Endothelial cell of umbilical vein (primary cell): ENCODE data around the gene KLRC2. TPM values are rescaled to one million over a fixed set of nuclear protein-coding genes. Genes with fewer than 3 reads are reported as not detected.

ENCODE experiments used
- BruUV-seq: library from RNA; stranded (reverse); fragments of 400-500 nt; replicated peaks from 2 replicates; lab custom pipeline; 2021; lab: Mats Ljungman, UMichigan
- CTCF ChIA-PET: fragments of 300-600, 350-600 bp; sonication (Branson Sonifier 250); formaldehyde crosslinking; loops from one replicate; lab custom pipeline; 2021; ENCODE audit warnings: antibody characterized with exemption, inconsistent platforms; lab: Charles Lee
- POLR2A ChIA-PET: fragments of 300-600, 350-600 bp; sonication (Branson Sonifier 250); formaldehyde crosslinking; loops from one replicate; lab custom pipeline; 2021; ENCODE audit warnings: antibody characterized with exemption, inconsistent platforms; lab: Charles Lee
- DNase-seq: peaks from one replicate; pipeline ENCODE4 v3.0.0-alpha.2; 2011; ENCODE audit warnings: low read depth, low spot score
- FAIRE-seq: peaks from 2 replicates; lab custom pipeline; 2011; peaks lifted over from hg19 to GRCh38; lab: Jason Lieb, UNC
- H2AFZ ChIP-seq: 2 replicates; pipeline ENCODE4 v1.6.0; 2012; ENCODE audit warnings: low read depth, low read length, control low read depth, inconsistent platforms
- H3K27ac ChIP-seq: 2 replicates; pipeline ENCODE4 v1.5.1; 2011; ENCODE audit warnings: low read depth, mild to moderate bottlenecking, control low read depth, low read length, moderate library complexity; ENCODE audit not compliant: insufficient read depth
- H3K27me3 ChIP-seq, 2 experiments: 2 replicates each; pipeline versions ENCODE4 v1.6.0 to v1.6.1; 2011; ENCODE audit warnings: low read length in 2 of 2, mixed read lengths in 1 of 2; ENCODE audit not compliant: control insufficient read depth in 2 of 2, insufficient read depth in 2 of 2
- H3K36me3 ChIP-seq, 2 experiments: 2 replicates in 1 of 2; 3 replicates in 1 of 2; pipeline ENCODE4 v1.5.1; 2011; ENCODE audit warnings: low read length in 2 of 2, mild to moderate bottlenecking in 1 of 2, moderate library complexity in 1 of 2; ENCODE audit not compliant: control insufficient read depth in 2 of 2, insufficient read depth in 2 of 2; ENCODE audit errors: extremely low read depth in 1 of 2
- H3K4me1 ChIP-seq: 3 replicates; pipeline ENCODE4 v1.5.1; 2011; ENCODE audit warnings: mild to moderate bottlenecking, low read length; ENCODE audit not compliant: control insufficient read depth, insufficient read depth; ENCODE audit errors: extremely low read depth
- H3K4me2 ChIP-seq: 2 replicates; pipeline ENCODE4 v1.6.1; 2011; ENCODE audit warnings: low read length, control low read depth, mixed read lengths; ENCODE audit not compliant: insufficient read depth
- H3K4me3 ChIP-seq, 3 experiments: fragments of 200-600 bp in 1 of 3; sonication (generic), shearing (Covaris generic) in 1 of 3; replicated peaks in 1 of 3; 2 replicates each; pipeline ENCODE4 v1.5.1; 2011 to 2016; ENCODE audit warnings: control low read depth in 3 of 3, low read length in 3 of 3, mild to moderate bottlenecking in 2 of 3, inconsistent platforms in 1 of 3, low read depth in 1 of 3, moderate library complexity in 1 of 3; ENCODE audit not compliant: insufficient read depth in 1 of 3
- H3K79me2 ChIP-seq: 2 replicates; pipeline ENCODE4 v1.6.0; 2012; ENCODE audit warnings: low read length, inconsistent platforms; ENCODE audit not compliant: control insufficient read depth, insufficient read depth
- H3K9ac ChIP-seq: replicated peaks from 2 replicates; pipeline ENCODE3; 2011; ENCODE audit warnings: low read length, control low read depth; ENCODE audit not compliant: insufficient read depth; ENCODE audit errors: extremely low read depth
- H3K9me1 ChIP-seq: replicated peaks from 3 replicates; pipeline ENCODE4 v1.6.0; 2011; ENCODE audit warnings: mild to moderate bottlenecking, low read length; ENCODE audit not compliant: control insufficient read depth, insufficient read depth; ENCODE audit errors: extremely low read depth
- H3K9me3 ChIP-seq: replicated peaks from 2 replicates; pipeline ENCODE4 v1.5.1; 2012; ENCODE audit warnings: low read length, inconsistent platforms; ENCODE audit not compliant: control insufficient read depth, insufficient read depth
- H4K20me1 ChIP-seq: replicated peaks from 2 replicates; pipeline ENCODE3; 2011; ENCODE audit warnings: mild to moderate bottlenecking, low read length; ENCODE audit not compliant: control insufficient read depth, insufficient read depth; ENCODE audit errors: extremely low read depth
- CTCF ChIP-seq, 2 donors: IDR thresholded peaks; 1 replicate in 1 of 2; 2 replicates in 1 of 2; pipeline ENCODE4 v1.5.1; 2011; ENCODE audit warnings: low read length in 2 of 2, mild to moderate bottlenecking in 2 of 2, moderate library complexity in 2 of 2, control low read depth in 1 of 2, inconsistent platforms in 1 of 2, low read depth in 1 of 2; ENCODE audit not compliant: insufficient read depth in 1 of 2; ENCODE audit errors: extremely low read depth in 1 of 2
- EZH2 ChIP-seq: IDR thresholded peaks from 2 replicates; pipeline ENCODE4 v1.6.1; 2012; ENCODE audit warnings: borderline replicate concordance, low read depth, mild to moderate bottlenecking, moderate library complexity, low read length, inconsistent platforms; ENCODE audit not compliant: severe bottlenecking
- FOS ChIP-seq: IDR thresholded peaks from 2 replicates; pipeline ENCODE4 v1.6.1; 2011; ENCODE audit warnings: mild to moderate bottlenecking, low read length, moderate library complexity, borderline replicate concordance; ENCODE audit not compliant: insufficient read depth
- GATA2 ChIP-seq: IDR thresholded peaks from 2 replicates; pipeline ENCODE4 v1.7.0; 2011; ENCODE audit warnings: low read depth, mild to moderate bottlenecking, moderate library complexity, mixed read lengths, low read length; ENCODE audit not compliant: insufficient read length, insufficient read depth
- JUN ChIP-seq: IDR thresholded peaks from 2 replicates; pipeline ENCODE4 v1.6.1; 2011; ENCODE audit warnings: borderline replicate concordance, low read depth; ENCODE audit not compliant: insufficient read length, insufficient read depth
- MAX ChIP-seq: IDR thresholded peaks from 2 replicates; pipeline ENCODE4 v1.6.1; 2011; ENCODE audit not compliant: insufficient read depth, insufficient read length
- MYC ChIP-seq: IDR thresholded peaks from one replicate; pipeline ENCODE4 v1.6.1; 2011; ENCODE audit warnings: mild to moderate bottlenecking, low read depth, low read length
- POLR2A ChIP-seq: IDR thresholded peaks from 2 replicates; pipeline ENCODE4 v1.6.1; 2012; ENCODE audit warnings: low read depth, mild to moderate bottlenecking, control low read depth, low read length
- POLR2AphosphoS5 ChIP-seq: IDR thresholded peaks from 2 replicates; pipeline ENCODE4 v1.6.1; 2012; ENCODE audit warnings: low read depth, mild to moderate bottlenecking, control low read depth, low read length, moderate library complexity; ENCODE audit not compliant: insufficient read depth
- dilution Hi-C: fragments of 300-500 bp; cut with MboI; formaldehyde crosslinking; loops from one replicate; pipeline ENCODE4 v1.15.0; 2019; ENCODE audit warnings: low sequenced_read_pairs; ENCODE audit not compliant: extremely low pct_ligation_motif_present
- intact Hi-C: fragments of 100-400 bp; cut with micrococcal nuclease; formaldehyde crosslinking; loops from one replicate; pipeline ENCODE4 v1.10.0; 2022
- polyA plus RNA-seq, 4 experiments: library from polyadenylated mRNA; depleted of rRNA in 3 of 4; stranded (reverse) in 3 of 4; unstranded in 1 of 4; fragments of >200 nt; gene quantifications; 2 replicates each; pipeline versions ENCODE4 v1.2.1 to v1.2.3, GENCODE V29; 2011 to 2012; ENCODE audit warnings: missing spikeins in 1 of 4
- total RNA-seq: library from RNA; stranded (reverse); gene quantifications from 2 replicates; pipeline ENCODE4 v1.2.3, GENCODE V29; 2021

KLRC2 gene
- total and polyA plus RNA-seq, 2 donors (not counting 3 experiments of a cell fraction or from before 2014, with no cell fraction given): not detected

- no peak overlapping the region for H2AFZ ChIP-seq
- H3K36me3 ChIP-seq: no peaks in the 10 kb centered on the region
- no TSS peak for BruUV-seq
- ChIA-PET POLR2A (no interaction called here), CTCF (no interaction called here)
- FAIRE-seq (no peak), DNase-seq (no peak)
- H3K9ac ChIP-seq: no peak overlapping the region
- H3K4me3 ChIP-seq: no peak overlapping the region
- no peaks in the 10 kb centered on the region for H3K9me1 ChIP-seq
- no peaks in the 10 kb centered on the region for H3K79me2 ChIP-seq
- no peaks in the 10 kb centered on the region for H3K4me1 ChIP-seq
- H4K20me1 ChIP-seq: no peaks in the 10 kb centered on the region
- no peak overlapping the region for H3K4me2 ChIP-seq
- intact Hi-C loops (no loop called here), dilution Hi-C loops (no loop called here)
- TF ChIP-seq EZH2: no peak
- TF ChIP-seq CTCF (IDR thresholded peaks at IDR 0.05; ENCODE audit: extremely low read depth in 1 of 2, insufficient read depth in 1 of 2, low read depth in 1 of 2, low read length in 2 of 2): no peak
- no peak for TF ChIP-seq GATA2
- no peak for TF ChIP-seq FOS
- no peak for TF ChIP-seq POLR2AphosphoS5
- no peak for TF ChIP-seq POLR2A
- no peak for TF ChIP-seq JUN
- TF ChIP-seq MAX: no peak
- TF ChIP-seq MYC: no peak
- H3K27me3 ChIP-seq: peaks cover 0 to 6% of the 10 kb centered on the region in 2 experiments
- no peaks in the 10 kb centered on the region for H3K9me3 ChIP-seq
- H3K27ac ChIP-seq: no peak overlapping the region
These were observed 21.0 kb upstream of the KLRC2 start for GRCh38 chr12:10456856-10457255.
